ENCODE data around the gene KCTD15.

DNA sequence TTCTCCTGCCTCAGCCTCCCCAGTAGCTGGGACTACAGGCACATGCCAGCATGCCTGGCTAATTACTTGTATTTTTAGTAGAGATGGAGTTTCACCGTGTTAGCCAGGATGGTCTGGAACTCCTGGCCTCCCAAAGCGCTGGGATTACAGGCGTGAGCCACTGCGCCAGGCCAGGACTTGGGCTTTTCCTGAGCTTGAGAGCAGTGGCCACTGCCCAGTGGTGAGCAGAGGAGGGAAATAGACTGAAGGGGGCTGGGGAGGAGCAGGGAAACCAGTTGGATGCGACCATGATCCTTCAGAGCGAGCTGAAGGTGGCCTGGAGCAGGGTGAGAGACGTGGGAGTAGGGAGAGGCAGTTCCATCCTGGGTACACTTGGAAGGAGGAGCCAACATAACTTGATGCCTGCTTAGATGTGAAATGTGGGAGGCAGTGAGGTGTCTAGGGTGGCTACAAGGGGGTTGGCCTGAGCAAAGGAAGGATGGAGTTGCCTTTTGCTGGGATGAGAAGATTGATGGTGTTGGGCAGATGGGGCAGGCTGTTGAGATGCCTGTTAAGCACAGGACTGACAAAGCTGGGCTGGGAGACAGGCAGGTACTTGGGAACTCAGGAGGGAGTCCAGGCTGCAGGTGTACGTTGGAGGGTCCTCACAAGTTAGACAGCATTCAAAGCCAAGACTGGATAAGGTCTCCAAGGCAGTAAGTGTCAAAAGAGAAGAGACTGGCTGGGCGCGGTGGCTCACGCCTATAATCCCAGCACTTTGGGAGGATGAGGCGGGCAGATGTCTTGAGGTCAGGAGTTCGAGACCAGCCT is 31.8 kb downstream of the KCTD15 start:
- no peak for TF ChIP-seq POLR2A (IDR thresholded peaks at IDR 0.05)
- TF ChIP-seq, protein P1, sequence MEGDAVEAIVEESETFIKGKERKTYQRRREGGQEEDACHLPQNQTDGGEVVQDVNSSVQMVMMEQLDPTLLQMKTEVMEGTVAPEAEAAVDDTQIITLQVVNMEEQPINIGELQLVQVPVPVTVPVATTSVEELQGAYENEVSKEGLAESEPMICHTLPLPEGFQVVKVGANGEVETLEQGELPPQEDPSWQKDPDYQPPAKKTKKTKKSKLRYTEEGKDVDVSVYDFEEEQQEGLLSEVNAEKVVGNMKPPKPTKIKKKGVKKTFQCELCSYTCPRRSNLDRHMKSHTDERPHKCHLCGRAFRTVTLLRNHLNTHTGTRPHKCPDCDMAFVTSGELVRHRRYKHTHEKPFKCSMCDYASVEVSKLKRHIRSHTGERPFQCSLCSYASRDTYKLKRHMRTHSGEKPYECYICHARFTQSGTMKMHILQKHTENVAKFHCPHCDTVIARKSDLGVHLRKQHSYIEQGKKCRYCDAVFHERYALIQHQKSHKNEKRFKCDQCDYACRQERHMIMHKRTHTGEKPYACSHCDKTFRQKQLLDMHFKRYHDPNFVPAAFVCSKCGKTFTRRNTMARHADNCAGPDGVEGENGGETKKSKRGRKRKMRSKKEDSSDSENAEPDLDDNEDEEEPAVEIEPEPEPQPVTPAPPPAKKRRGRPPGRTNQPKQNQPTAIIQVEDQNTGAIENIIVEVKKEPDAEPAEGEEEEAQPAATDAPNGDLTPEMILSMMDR (IDR thresholded peaks at IDR 0.05) = no peak
